Measurements from ENCODE around the gene NCKAP5.

DNA sequence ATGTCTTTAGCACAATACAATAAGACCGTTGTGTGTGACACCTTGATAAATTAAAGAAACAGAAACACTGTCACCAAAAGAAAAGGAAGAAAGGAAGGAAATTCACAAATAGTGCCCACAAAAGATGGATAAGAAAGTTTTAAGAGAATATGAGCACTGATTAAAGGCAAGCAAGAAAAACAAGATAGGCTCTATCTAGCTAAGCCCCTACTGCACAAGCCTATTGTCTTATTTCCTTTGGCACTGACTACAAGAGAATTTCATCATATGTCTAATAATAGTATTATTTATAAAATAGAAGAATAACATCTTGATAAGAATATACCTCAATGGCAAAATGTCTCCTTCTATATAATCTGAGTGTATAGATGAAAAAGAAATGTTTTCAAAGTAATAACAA, 335.7 kb downstream of the NCKAP5 start:
- TF ChIP-seq POLR2A (IDR thresholded peaks at IDR 0.05) (no peak), CTCF (IDR thresholded peaks at IDR 0.05) (no peak)

Data from upper lobe of left lung (tissue), 4 donors.